GM21723 (cell line): ENCODE results near the gene ZNF679.
A peak's percentile ranks its signal among the peaks of the same experiment; 100 is the strongest.
"Not testable (repeated sequence)": the region's sequence is repeated elsewhere in the genome, so short reads cannot be mapped to it uniquely, and the experiment has no call there.

Experiments
- ATAC-seq: cut with Tn5 transposase; IDR thresholded peaks from one replicate; pipeline ENCODE4 v1.9.1; 2021; ENCODE audit warnings: mild to moderate bottlenecking, moderate library complexity; ENCODE audit not compliant: unreplicated experiment

Gene ZNF679

DNA sequence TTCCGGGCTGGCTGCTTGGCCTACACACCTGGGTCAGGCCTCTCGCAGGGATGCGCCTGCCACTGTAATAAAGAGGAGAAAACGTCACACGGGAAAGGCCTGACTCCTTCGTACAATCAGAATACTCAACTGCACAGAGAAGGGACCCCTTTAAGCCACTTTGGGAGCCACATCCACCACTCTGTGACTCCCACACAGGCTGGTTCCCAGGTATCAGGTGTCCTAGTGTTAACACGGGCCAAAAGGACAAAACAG lies 79.7 kb downstream of the ZNF679 start:
- ATAC-seq = no peak

DNA sequence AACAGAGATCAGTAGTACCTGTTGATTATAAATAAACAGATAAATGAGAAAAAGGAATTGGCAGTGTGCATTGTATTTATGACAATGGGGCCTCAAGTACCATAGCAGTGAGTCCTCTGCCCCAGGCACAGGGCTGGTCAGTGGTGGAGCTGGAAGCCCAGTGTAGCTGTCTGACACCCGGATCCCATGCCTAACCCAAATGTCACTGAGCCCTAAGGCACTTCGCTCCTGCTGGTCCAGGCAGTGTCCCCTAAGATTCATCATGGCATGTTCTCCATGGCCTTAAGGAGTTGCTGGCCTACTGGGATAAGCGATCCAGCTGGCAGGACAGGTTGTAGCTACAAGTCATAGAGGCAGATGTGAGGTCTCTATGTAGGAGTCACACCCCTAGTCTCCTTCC lies 82.2 kb downstream of the ZNF679 start:
- no peak for ATAC-seq

DNA sequence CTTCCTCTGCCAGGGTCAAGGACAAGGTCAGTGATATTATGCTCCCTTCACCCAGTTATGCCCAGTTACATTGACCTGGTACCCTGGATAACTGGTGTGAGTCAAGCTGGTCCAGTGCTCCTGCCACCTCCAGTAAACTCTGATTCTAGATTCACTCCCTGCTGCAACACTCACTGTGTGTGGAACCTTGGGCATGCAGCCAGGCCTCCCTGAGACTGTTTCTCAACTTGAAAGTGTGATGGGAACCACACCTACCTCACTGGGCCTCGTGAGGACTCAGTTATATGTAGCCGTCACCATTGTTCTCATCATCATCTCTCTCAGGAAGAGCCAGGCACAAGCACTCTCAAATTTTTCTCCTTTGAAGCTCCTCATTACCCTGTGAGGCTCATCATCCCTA lies 84.6 kb downstream of the ZNF679 start:
- no peak for ATAC-seq

DNA sequence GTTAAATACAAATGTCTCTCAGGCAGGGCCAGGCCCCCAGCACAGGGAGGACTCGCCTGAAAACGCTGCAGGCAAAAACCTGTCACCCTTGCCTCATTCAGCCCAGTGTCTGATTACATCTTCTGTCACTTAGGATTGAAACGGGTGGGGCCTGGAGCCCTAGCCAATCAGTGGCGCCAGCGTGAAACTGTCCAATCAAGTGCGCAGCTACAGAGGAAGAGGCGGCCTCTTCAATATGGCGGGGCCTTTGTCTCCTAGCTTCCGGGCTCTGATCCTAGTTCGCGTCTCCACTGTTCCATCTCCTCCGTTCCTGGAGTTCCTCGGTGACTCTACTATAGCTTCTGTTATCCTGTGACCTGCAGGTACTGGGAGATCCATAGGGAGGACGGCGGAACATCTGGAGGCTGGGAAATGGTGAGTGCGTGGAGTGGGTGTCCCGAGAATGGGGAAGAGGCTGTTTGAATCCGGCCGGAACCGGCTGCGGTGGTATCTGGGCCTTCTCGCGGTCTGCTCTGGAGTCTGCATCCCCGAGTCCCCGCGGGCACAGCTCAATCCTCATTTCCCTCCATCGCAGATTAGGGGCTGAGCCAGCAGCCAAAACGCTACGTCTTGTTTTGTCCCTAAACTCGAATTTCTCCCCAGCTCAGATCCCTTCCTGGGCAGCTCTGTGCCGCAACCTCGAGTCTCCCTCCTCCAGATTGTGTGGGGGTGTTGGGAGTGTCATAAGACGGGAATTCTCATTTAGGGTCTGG lies 85.6 kb downstream of the ZNF679 start, which contains the start of gene ZNF736:
TSS of gene ZNF736 (plus strand) at position 222 of the 752 bp plus-strand sequence. CDS start at position 412, 190 bp downstream.
- peak; percentile 100 for ATAC-seq

DNA sequence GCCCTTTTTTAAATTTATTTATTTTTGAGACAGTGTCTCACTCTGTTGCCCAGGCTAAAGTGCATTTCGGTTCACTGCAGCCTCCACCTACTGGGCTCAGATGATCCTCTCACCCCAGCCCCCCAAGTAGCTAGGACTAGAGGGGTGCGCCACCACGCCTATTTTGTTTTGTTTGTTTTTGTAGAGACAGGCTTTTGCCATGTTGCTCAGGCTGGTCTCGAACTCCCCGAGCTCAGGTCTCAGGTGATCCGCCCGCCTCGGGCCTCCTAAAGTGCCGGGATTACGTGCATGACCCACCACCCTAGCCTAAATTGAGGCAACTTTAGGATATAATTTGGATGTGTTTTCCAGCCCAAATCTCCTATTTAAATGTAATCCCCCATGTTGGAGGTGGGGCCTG lies 86.3 kb downstream of the ZNF679 start:
- no peak for ATAC-seq

DNA sequence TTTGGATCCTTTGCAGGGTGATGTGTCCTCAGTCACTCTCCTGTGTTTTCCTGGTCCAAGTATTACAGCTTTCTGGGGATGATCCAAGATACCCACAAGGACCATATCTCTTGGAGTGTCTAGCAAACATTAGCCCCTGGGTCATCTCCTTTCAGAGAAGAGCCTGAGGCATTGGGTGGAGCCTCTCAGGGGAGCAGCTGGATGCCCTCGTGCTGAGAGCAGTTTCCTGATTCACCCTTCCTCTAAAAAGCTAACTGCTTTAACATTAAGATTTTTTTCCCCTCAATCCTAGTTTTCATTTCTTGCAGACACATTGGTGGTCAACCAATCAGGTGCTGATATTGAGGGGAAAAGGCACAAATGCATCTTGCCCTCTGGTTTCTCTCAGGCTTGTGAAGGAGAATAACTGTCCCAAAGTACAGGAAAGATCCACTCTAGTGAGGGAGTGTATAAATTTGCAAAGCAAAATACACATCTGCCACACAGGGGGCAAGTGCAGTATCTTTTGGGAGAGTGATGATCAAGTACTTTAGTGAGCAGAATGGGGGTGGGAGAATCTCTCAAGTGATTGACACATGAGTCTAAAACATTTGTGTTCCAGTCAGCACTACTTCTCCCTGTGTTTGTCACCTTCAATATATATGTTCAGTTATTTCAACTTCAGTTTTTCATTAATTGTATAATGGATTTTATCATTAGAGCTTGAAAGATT lies 87.9 kb downstream of the ZNF679 start:
- not testable (repeated sequence) for ATAC-seq
